Testis (tissue), 2 donors: ENCODE data around the gene TSPAN33.

Experiments used
- POLR2A ChIP-seq: fragments of 450-650 bp; IDR thresholded peaks from one replicate; pipeline ENCODE4 v1.6.1; 2017; ENCODE audit warnings: antibody characterized with exemption, mild to moderate bottlenecking, moderate library complexity
- TF ChIP-seq, protein P1 (sequence below), 3 experiments: fragments of 450-650 bp in 2 of 3; fragments of 200-600 bp in 1 of 3; sonication (generic) in 1 of 3; IDR thresholded peaks; one replicate each; pipeline ENCODE4 v1.5.1; 2016 to 2019; ENCODE audit warnings: antibody characterized with exemption in 3 of 3, mild to moderate bottlenecking in 2 of 3, moderate library complexity in 1 of 3

- TF ChIP-seq, protein P1, sequence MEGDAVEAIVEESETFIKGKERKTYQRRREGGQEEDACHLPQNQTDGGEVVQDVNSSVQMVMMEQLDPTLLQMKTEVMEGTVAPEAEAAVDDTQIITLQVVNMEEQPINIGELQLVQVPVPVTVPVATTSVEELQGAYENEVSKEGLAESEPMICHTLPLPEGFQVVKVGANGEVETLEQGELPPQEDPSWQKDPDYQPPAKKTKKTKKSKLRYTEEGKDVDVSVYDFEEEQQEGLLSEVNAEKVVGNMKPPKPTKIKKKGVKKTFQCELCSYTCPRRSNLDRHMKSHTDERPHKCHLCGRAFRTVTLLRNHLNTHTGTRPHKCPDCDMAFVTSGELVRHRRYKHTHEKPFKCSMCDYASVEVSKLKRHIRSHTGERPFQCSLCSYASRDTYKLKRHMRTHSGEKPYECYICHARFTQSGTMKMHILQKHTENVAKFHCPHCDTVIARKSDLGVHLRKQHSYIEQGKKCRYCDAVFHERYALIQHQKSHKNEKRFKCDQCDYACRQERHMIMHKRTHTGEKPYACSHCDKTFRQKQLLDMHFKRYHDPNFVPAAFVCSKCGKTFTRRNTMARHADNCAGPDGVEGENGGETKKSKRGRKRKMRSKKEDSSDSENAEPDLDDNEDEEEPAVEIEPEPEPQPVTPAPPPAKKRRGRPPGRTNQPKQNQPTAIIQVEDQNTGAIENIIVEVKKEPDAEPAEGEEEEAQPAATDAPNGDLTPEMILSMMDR (IDR thresholded peaks at IDR 0.05) = peak; percentile 82 to 95 (median 94)
- no peak for TF ChIP-seq POLR2A
Observed at GRCh38 chr7:129218514-129219062, 74.1 kb downstream of the TSPAN33 start.
